Suppressor macrophage treated with lipopolysaccharide for 1 hour (primary cell): ENCODE results near the gene MARK4.
A peak's percentile ranks its signal among the peaks of the same experiment; 100 is the strongest.
"Not testable (repeated sequence)": the region's sequence is repeated elsewhere in the genome, so short reads cannot be mapped to it uniquely, and the experiment has no call there.

Source experiments
- DNase-seq, 3 donors: peaks; one replicate each; pipeline ENCODE4 v3.0.0-alpha.2; 2020 to 2022

The MARK4 gene

GRCh38 chr19:45250832-45251451, at the start of gene MARK4:
MARK4 (plus strand) TSS chr19:45251271; CDS start chr19:45251589, 318 bp downstream.
- DNase-seq, result peak; percentile 51 to 89 (median 71)

GRCh38 chr19:45202637-45203036, 48.4 kb upstream of the MARK4 start:
- DNase-seq, result no peak

- DNase-seq, result no peak
These were observed 45.3 kb upstream of the MARK4 start for GRCh38 chr19:45205810-45206209.

GRCh38 chr19:45206328-45206727, 44.7 kb upstream of the MARK4 start:
- no peak for DNase-seq

- peak in 2 of 3 donors; percentile 31 to 32 for DNase-seq
These were observed 39.2 kb upstream of the MARK4 start for GRCh38 chr19:45211751-45212381.

- no peak for DNase-seq
These were observed 38.0 kb upstream of the MARK4 start for GRCh38 chr19:45213031-45213430.

- no peak for DNase-seq
These were observed 35.5 kb upstream of the MARK4 start for GRCh38 chr19:45215391-45216191.

- DNase-seq, result no peak
These were observed 34.4 kb upstream of the MARK4 start for GRCh38 chr19:45216667-45217066.

GRCh38 chr19:45217193-45217956, 33.7 kb upstream of the MARK4 start:
- DNase-seq, result peak in 1 of 3 donors; percentile 12

GRCh38 chr19:45217957-45218334, 33.1 kb upstream of the MARK4 start:
- no peak for DNase-seq

- DNase-seq, result no peak
These were observed 32.6 kb upstream of the MARK4 start for GRCh38 chr19:45218426-45218825.

GRCh38 chr19:45218911-45219743, 31.9 kb upstream of the MARK4 start:
- peak; percentile 19 to 41 (median 33) for DNase-seq

GRCh38 chr19:45222724-45223123, 28.3 kb upstream of the MARK4 start:
- no peak for DNase-seq

GRCh38 chr19:45223879-45224278, 27.2 kb upstream of the MARK4 start:
- DNase-seq, result no peak

- no peak for DNase-seq
These were observed 26.4 kb upstream of the MARK4 start for GRCh38 chr19:45224645-45225044.

GRCh38 chr19:45229056-45229455, 22.0 kb upstream of the MARK4 start:
- not testable (repeated sequence) for DNase-seq

GRCh38 chr19:45231891-45232290, 19.2 kb upstream of the MARK4 start:
- no peak for DNase-seq

- peak in 1 of 3 donors; percentile 11 for DNase-seq
These were observed 16.8 kb upstream of the MARK4 start for GRCh38 chr19:45234089-45234869.

GRCh38 chr19:45235485-45235884, 15.6 kb upstream of the MARK4 start:
- peak in 1 of 3 donors; percentile 3 for DNase-seq

- DNase-seq, result no peak
These were observed 12.5 kb upstream of the MARK4 start for GRCh38 chr19:45238556-45238955.

- DNase-seq, result no peak
These were observed 7.8 kb upstream of the MARK4 start for GRCh38 chr19:45243144-45243732.
